HG03342 (cell line): Measurements from ENCODE around the gene AGAP1.
"Not testable (repeated sequence)": the region's sequence is repeated elsewhere in the genome, so short reads cannot be mapped to it uniquely, and the experiment has no call there.

ENCODE experiments used
- ATAC-seq: cut with Tn5 transposase; IDR thresholded peaks from one replicate; pipeline ENCODE4 v1.9.1; 2021; ENCODE audit warnings: mild to moderate bottlenecking, moderate library complexity; ENCODE audit not compliant: unreplicated experiment

AGAP1 gene

GRCh38 chr2:235584638-235585007 is 90.8 kb downstream of the AGAP1 start:
- ATAC-seq = no peak

DNA sequence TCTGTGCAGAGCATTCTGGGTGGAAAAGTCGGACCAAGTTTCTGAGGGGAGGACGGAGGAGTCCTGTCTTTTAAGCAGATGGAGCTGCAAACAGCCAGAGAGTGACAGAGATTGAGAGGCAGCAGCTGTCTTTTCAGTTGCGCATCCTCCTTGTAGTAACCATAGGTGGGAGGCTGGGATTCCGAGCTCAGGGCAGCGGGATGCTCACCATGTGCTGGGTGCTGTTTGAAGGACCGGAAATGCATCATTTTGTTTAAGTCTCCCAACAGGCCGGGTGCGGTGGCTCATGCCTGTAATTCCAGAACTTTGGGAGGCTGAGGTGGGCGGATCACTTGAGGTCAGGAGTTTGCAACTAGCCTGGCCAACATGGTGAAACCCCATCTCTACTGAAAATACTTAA is 93.4 kb downstream of the AGAP1 start:
- ATAC-seq = no peak

- no peak for ATAC-seq
Measured at GRCh38 chr2:235588750-235589149, 94.9 kb downstream of the AGAP1 start.

DNA sequence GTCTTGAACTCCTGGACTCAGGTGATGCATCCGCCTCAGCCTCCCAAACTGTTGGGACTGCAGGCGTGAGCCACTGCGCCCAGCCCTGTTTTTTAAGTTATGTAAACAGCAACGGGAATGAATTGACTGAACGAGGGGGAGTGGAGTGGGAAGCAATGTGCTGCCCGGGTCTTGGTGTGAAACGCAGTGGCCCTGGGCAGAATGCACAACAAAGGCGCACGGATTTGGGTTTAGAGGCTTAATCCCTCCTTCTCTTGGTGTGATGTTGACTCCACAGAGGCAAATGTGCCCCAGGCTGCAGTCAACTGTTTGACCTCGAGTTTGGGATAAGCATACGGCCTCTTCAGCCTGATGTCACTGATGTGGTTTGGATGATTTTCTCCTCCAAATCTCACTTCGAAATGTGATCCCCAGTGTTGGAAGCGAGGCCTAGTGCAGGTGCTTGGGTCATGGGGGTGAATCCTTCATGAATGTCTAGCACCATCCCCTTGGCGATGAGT is 97.4 kb downstream of the AGAP1 start:
- ATAC-seq = no peak

GRCh38 chr2:235591921-235592320 is 98.1 kb downstream of the AGAP1 start:
- no peak for ATAC-seq

DNA sequence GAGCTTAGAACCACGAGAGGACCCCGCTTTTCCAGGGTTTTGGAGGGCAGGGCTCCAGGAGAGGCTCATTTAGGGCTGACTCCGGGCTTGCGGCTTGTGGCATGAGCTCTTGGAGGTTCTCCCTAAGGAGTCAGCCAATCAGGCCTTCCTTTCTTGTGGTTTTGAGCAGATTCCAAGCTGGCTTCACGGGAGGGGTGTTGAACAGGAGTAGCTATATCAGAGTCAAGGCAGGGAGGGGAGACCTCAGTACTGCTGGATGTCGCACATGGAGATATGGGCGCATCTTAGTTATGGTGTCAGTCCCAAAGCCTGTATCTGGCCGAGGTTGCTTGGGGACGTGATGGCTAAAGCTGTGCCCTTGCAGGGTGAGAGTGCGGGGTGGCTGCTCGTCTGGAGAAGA is 98.6 kb downstream of the AGAP1 start:
- no peak for ATAC-seq

DNA sequence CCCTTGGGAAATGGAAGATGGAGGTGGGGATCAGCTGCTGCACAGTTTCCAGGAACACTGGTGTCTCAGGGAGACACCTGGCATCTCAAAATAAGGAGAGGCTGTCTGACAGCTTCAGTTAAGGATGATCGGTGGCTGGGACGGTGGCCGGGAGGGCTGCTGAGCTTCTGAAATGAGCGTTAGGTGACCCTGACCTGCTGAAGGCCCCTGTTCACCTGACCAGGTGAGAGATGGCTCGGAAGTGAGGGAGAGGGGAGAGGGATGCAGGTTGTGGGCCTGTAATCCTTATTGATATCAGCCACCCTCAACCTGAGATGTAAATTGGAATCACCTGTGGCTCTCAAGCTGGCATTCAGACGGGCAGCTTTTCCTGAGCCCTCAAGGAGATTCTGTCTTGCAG is 99.0 kb downstream of the AGAP1 start:
- no peak for ATAC-seq

- ATAC-seq = no peak
Measured at GRCh38 chr2:235594041-235594440, 100.2 kb downstream of the AGAP1 start.

- no peak for ATAC-seq
Measured at GRCh38 chr2:235594964-235595363, 101.1 kb downstream of the AGAP1 start.

GRCh38 chr2:235595422-235596010 is 101.7 kb downstream of the AGAP1 start:
- ATAC-seq = no peak

GRCh38 chr2:235596272-235596671 is 102.4 kb downstream of the AGAP1 start:
- ATAC-seq = no peak

DNA sequence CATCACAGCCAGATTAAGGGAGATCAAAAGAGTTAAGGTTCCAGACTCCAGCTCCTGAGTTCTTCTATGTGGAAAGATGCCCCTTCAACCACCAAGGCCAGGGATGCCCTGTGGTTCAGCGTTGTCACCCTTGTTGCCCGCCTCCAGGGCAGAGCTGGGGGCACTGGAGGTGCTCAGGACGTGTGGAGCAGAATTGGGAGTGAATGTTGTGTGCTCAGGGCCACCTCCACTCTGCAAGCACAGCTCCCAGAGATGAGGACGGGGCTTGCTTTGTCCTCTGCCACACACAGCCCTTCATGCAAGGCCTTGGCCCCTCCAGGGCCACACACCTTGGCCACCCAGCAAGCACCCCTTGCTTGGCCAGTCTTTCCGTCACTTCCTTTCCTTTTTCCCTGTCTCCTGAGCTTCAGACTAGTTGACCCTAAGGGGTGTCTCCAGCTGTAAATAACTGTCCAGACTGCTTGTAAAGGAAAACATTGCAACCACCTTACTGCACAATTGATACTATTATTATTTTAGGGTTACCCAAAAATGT is 103.3 kb downstream of the AGAP1 start:
- ATAC-seq = no peak

DNA sequence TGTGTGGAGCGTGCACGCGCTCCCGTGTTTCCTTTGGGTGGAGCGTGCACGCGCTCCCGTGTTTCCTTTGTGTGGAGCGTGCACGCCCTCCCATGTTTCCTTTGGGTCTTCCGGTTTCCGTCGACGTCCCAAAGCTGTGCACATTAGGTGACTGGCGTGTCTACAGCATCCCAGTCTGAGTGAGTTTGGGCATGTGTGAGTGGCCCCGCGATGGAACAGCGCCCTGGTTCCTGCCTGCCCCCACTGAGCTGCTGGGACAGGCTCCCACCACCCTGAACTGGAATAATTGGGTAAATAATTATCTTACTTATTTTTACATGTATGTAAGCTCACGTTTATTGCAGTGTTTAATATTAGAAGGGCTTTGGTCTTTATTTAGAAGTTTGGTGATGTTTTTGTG is 104.2 kb downstream of the AGAP1 start:
- no peak for ATAC-seq

- no peak for ATAC-seq
Measured at GRCh38 chr2:235598532-235599531, 105.0 kb downstream of the AGAP1 start.

- no peak for ATAC-seq
Measured at GRCh38 chr2:235599596-235600338, 105.9 kb downstream of the AGAP1 start.

- ATAC-seq = no peak
Measured at GRCh38 chr2:235600406-235600805, 106.6 kb downstream of the AGAP1 start.

- no peak for ATAC-seq
Measured at GRCh38 chr2:235600926-235601325, 107.1 kb downstream of the AGAP1 start.

- ATAC-seq = no peak
Measured at GRCh38 chr2:235601960-235602704, 108.3 kb downstream of the AGAP1 start.

DNA sequence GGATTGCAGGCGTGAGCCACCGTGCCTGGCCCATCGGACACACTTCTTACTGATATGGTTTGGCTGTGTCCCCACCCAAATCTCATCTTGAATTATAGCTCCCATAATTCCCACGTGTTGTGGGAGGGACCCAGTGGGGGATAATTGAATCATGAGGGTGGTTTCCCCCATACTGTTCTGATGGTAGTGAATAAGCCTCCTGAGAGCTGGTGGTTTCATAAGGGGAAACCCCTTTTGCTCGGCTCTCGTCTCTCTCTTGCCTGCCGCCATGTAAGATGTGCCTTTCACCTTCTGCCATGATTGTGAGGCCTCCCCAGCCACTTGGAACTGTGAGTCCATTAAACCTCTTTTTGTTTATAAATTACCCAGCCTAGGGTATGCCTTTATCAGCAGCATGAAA is 109.1 kb downstream of the AGAP1 start:
- ATAC-seq = not testable (repeated sequence)

- ATAC-seq = no peak
Measured at GRCh38 chr2:235603659-235604058, 109.8 kb downstream of the AGAP1 start.
